CD4-positive, alpha-beta memory T cell (primary cell): ENCODE measurements around the gene EPB41. TPM values are rescaled to one million over a fixed set of nuclear protein-coding genes. Genes with fewer than 3 reads are reported as not detected.

Source experiments
- CTCF ChIA-PET: fragments of 350-600 bp; sonication (Branson Sonifier 250); formaldehyde crosslinking; loops from one replicate; lab custom pipeline; 2021; ENCODE audit warnings: inconsistent platforms; ENCODE audit not compliant: partially characterized antibody; lab: Charles Lee
- POLR2A ChIA-PET: fragments of 350-600 bp; sonication (Branson Sonifier 250); formaldehyde crosslinking; loops from one replicate; lab custom pipeline; 2021; ENCODE audit not compliant: partially characterized antibody; lab: Charles Lee
- DNase-seq, 5 donors: peaks; one replicate each; pipeline versions ENCODE4 v3.0.0 to v3.0.0-alpha.2; 2020 to 2022; ENCODE audit warnings: mixed read lengths in 1 of 5
- H3K27ac ChIP-seq: one replicate; pipeline ENCODE4 v1.7.0; 2013; ENCODE audit warnings: low read depth, low read length
- H3K27me3 ChIP-seq: 2 replicates; pipeline ENCODE4 v1.7.0; 2013; ENCODE audit warnings: mild to moderate bottlenecking, low read length, moderate library complexity; ENCODE audit not compliant: insufficient read depth
- H3K36me3 ChIP-seq: 2 replicates; pipeline ENCODE4 v1.7.0; 2013; ENCODE audit warnings: mild to moderate bottlenecking, low read length, moderate library complexity; ENCODE audit not compliant: insufficient read depth
- H3K4me1 ChIP-seq: 2 replicates; pipeline ENCODE4 v1.7.0; 2013; ENCODE audit warnings: mild to moderate bottlenecking, low read length, moderate library complexity; ENCODE audit not compliant: insufficient read depth
- H3K4me3 ChIP-seq, 2 donors: one replicate each; pipeline ENCODE4 v1.7.0; 2013; ENCODE audit warnings: low read length in 2 of 2, mild to moderate bottlenecking in 1 of 2
- H3K9me3 ChIP-seq, 2 donors: one replicate each; pipeline ENCODE4 v1.7.0; 2013; ENCODE audit warnings: low read length in 2 of 2, control low read depth in 1 of 2; ENCODE audit not compliant: control insufficient read depth in 1 of 2
- H3K27ac Mint-ChIP-seq, 7 donors: one replicate each; pipeline ENCODE4 v1.8.0; 2020 to 2021; ENCODE audit warnings: mixed read lengths in 7 of 7, mild to moderate bottlenecking in 6 of 7, inconsistent platforms in 3 of 7, moderate library complexity in 3 of 7
- H3K27me3 Mint-ChIP-seq, 2 donors: one replicate each; pipeline ENCODE4 v1.8.0; 2020 to 2021; ENCODE audit warnings: mixed read lengths in 2 of 2
- H3K36me3 Mint-ChIP-seq, 2 donors: one replicate each; pipeline ENCODE4 v1.8.0; 2020 to 2021; ENCODE audit warnings: mixed read lengths in 2 of 2, inconsistent platforms in 1 of 2, mild to moderate bottlenecking in 1 of 2
- H3K4me1 Mint-ChIP-seq, 4 donors: one replicate each; pipeline ENCODE4 v1.8.0; 2020 to 2021; ENCODE audit warnings: mixed read lengths in 4 of 4, mild to moderate bottlenecking in 1 of 4
- H3K4me3 Mint-ChIP-seq, 8 donors: one replicate each; pipeline ENCODE4 v1.8.0; 2020 to 2021; ENCODE audit warnings: mixed read lengths in 8 of 8, mild to moderate bottlenecking in 7 of 8, moderate library complexity in 6 of 8, inconsistent platforms in 3 of 8
- H3K9me3 Mint-ChIP-seq, 8 donors: one replicate each; pipeline ENCODE4 v1.8.0; 2020 to 2021; ENCODE audit warnings: mixed read lengths in 8 of 8, mild to moderate bottlenecking in 5 of 8, inconsistent platforms in 3 of 8, moderate library complexity in 1 of 8
- intact Hi-C: fragments of 100-400 bp; cut with micrococcal nuclease; formaldehyde crosslinking; loops from one replicate; pipeline ENCODE4 v1.15.1; 2023
- polyA plus RNA-seq, 2 donors: library from polyadenylated mRNA; unstranded; fragments of 300-500 nt; fragmentation: Illumina TruSeq; gene quantifications; one replicate each; pipeline ENCODE4 v1.2.3, GENCODE V29; 2021
- total RNA-seq, 2 experiments: library from RNA; stranded (reverse); gene quantifications; one replicate each; pipeline ENCODE4 v1.2.3, GENCODE V29; 2021

Gene EPB41
- total and polyA plus RNA-seq, 4 experiments from 2014 or later: 56.1 to 321 (median 213) TPM

- Mint-ChIP-seq H3K27me3 (no peaks in the 10 kb centered on the region), H3K9me3 (peaks cover 0 to 3% (median 0%) of the 10 kb centered on the region in 8 donors), H3K27ac (peak overlapping the region; percentile 55 to 96 (median 79)), H3K36me3 (peaks cover 9 to 17% of the 10 kb centered on the region in 2 donors), H3K4me1 (peaks cover 45 to 75% (median 61%) of the 10 kb centered on the region in 4 donors), H3K4me3 (peak overlapping the region; percentile 79 to 99 (median 99))
- Histone ChIP-seq H3K27ac (no peak overlapping the region), H3K4me1 (peaks cover 72% of the 10 kb centered on the region), H3K4me3 (no peak overlapping the region), H3K27me3 (no peaks in the 10 kb centered on the region), H3K9me3 (no peaks in the 10 kb centered on the region), H3K36me3 (no peaks in the 10 kb centered on the region)
- POLR2A ChIA-PET: interaction anchor here (0.7 to 2.0 kb wide), 3 partner anchors 9 to 638 kb away, joined by 3 to 24 read pairs (median 3); no protein-coding TSS in a partner anchor
- peak in 1 of 5 donors; percentile 45 for DNase-seq
- CTCF ChIA-PET: interaction anchor here (0.9 to 1.8 kb wide), 5 partner anchors 9 to 82 kb away, joined by 3 to 6 read pairs (median 5); no protein-coding TSS in a partner anchor
- intact Hi-C loops: loop anchor here (5.0 kb wide), 1 partner anchor 35 kb away; no protein-coding TSS in a partner anchor
These were observed 3.4 kb downstream of the EPB41 start for GRCh38 chr1:28917757-28918118.

DNA sequence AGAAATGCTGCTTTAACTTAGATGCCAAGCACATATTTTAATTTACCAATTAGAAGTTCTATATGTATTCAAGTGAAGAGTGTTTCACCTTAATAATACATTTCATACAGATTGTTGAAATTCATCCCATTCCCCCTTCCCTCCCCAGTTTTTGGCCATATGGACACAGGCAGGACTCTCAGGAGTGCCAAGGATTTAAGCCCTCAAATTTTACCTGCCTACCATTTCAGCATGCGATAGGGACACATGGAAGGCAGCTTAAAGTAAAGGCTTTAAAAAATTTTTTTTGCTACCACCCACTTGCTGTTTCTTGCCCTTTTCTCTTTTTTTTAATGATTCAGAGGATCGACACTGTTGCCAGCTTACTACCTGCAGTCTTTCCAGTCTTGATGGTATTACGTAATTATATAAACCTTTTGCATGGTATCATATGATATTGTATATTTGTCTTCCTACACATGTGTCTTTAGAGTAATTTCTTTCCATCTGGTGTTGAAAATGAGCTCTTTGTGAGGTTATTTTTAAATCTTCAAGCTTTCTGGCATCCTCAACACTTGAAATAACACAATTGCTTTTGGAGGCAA is 7.0 kb downstream of the EPB41 start:
- CTCF ChIA-PET: interaction anchor here (1.0 to 2.2 kb wide), 4 partner anchors 9 to 109 kb away, joined by 3 to 6 read pairs (median 4); no protein-coding TSS in a partner anchor
- no peak overlapping the region for H3K4me3 ChIP-seq
- Mint-ChIP-seq H3K9me3 (no peaks in the 10 kb centered on the region), H3K27ac (peak overlapping the region in 5 of 7 donors; percentile 5 to 86 (median 68)), H3K4me1 (peaks cover 49 to 84% (median 63%) of the 10 kb centered on the region in 4 donors), H3K4me3 (peak overlapping the region in 7 of 8 donors; percentile 6 to 69 (median 43)), H3K27me3 (no peaks in the 10 kb centered on the region), H3K36me3 (peaks cover 7 to 10% of the 10 kb centered on the region in 2 donors)
- H3K9me3 ChIP-seq: no peaks in the 10 kb centered on the region
- intact Hi-C loops: no loop called here
- peaks cover 93% of the 10 kb centered on the region for H3K4me1 ChIP-seq
- no peak for DNase-seq
- H3K27me3 ChIP-seq: no peaks in the 10 kb centered on the region
- POLR2A ChIA-PET: interaction anchor here (0.6 to 1.5 kb wide), 4 partner anchors 8 to 73 kb away, joined by 3 to 4 read pairs (median 4); no protein-coding TSS in a partner anchor
- no peak overlapping the region for H3K27ac ChIP-seq
- H3K36me3 ChIP-seq: peaks cover 4% of the 10 kb centered on the region

GRCh38 chr1:28925350-28925891 is 11.1 kb downstream of the EPB41 start:
- H3K27me3 Mint-ChIP-seq: no peaks in the 10 kb centered on the region
- H3K4me3 Mint-ChIP-seq: peak overlapping the region; percentile 11 to 80 (median 60)
- H3K36me3 Mint-ChIP-seq: peaks cover 2 to 3% of the 10 kb centered on the region in 2 donors
- CTCF ChIA-PET: no interaction called here
- Histone ChIP-seq H3K4me1 (peaks cover 91% of the 10 kb centered on the region), H3K27ac (peak overlapping the region; percentile 67), H3K27me3 (no peaks in the 10 kb centered on the region), H3K9me3 (no peaks in the 10 kb centered on the region), H3K4me3 (no peak overlapping the region), H3K36me3 (peaks cover 4% of the 10 kb centered on the region)
- H3K9me3 Mint-ChIP-seq: no peaks in the 10 kb centered on the region
- H3K27ac Mint-ChIP-seq: peak overlapping the region; percentile 72 to 97 (median 85)
- peaks cover 43 to 72% (median 56%) of the 10 kb centered on the region in 4 donors for H3K4me1 Mint-ChIP-seq
- intact Hi-C loops: loop anchor here (5.0 kb wide), 1 partner anchor 47 kb away; no protein-coding TSS in a partner anchor
- POLR2A ChIA-PET: interaction anchor here (0.6 to 6.6 kb wide), 5 partner anchors 10 to 306 kb away, joined by 3 to 101 read pairs (median 4); partner anchors contain the start of genes EPB41 and TAF12
- no peak for DNase-seq

DNA sequence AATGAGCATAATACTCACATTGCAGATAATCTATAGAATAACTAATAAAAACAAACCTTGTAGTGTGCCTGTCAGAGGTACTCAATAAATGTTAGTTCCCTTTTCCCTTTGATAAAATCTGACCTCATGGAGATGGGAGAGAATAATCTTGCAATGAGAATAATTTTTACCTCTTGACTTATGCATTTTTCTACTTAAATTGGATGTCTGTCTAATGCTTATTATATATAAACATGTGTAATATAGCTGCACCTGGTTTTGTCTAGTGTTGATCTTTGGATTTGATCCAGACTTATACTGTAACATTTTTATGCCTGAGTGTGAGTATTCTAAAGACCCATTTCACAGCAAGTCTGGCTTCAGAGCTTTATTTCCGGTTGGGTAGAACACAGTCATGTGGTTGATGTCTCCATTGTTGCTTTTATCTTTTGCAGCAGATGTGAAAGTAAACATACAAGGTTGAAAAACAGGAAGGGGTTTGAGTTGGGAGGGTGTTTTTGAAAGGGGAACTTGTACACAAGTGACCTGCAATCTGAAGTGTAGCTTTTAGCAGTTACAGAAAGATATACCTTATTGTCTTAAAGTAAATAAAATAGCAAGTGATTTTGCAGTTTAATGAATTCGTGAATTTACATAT is 12.4 kb downstream of the EPB41 start:
- peak overlapping the region; percentile 56 to 84 (median 76) for H3K4me3 Mint-ChIP-seq
- DNase-seq: peak; percentile 77 to 85 (median 82)
- H3K36me3 Mint-ChIP-seq: peaks cover 2 to 3% of the 10 kb centered on the region in 2 donors
- Histone ChIP-seq H3K27me3 (no peaks in the 10 kb centered on the region), H3K36me3 (peaks cover 4% of the 10 kb centered on the region), H3K27ac (peak overlapping the region; percentile 67), H3K9me3 (no peaks in the 10 kb centered on the region), H3K4me3 (peak overlapping the region; percentile 0 to 21), H3K4me1 (peaks cover 93% of the 10 kb centered on the region)
- CTCF ChIA-PET: interaction anchor here (1.3 to 2.6 kb wide), 5 partner anchors 9 to 50 kb away, joined by 4 to 14 read pairs (median 5); partner anchors contain the start of gene EPB41
- H3K9me3 Mint-ChIP-seq: no peaks in the 10 kb centered on the region
- peak overlapping the region; percentile 72 to 97 (median 85) for H3K27ac Mint-ChIP-seq
- POLR2A ChIA-PET: interaction anchor here (0.7 to 6.6 kb wide), 20 partner anchors 9 to 667 kb away, joined by 3 to 101 read pairs (median 4); partner anchors contain the start of genes EPB41, GMEB1, MED18 and RNU11
- peaks cover 38 to 71% (median 54%) of the 10 kb centered on the region in 4 donors for H3K4me1 Mint-ChIP-seq
- intact Hi-C loops: loop anchor here (1.0 to 5.0 kb wide), 3 partner anchors 12 to 46 kb away; partner anchors contain the start of gene EPB41
- H3K27me3 Mint-ChIP-seq: no peaks in the 10 kb centered on the region

- Mint-ChIP-seq H3K27ac (peak overlapping the region; percentile 72 to 97 (median 85)), H3K27me3 (no peaks in the 10 kb centered on the region), H3K4me1 (peaks cover 40 to 72% (median 55%) of the 10 kb centered on the region in 4 donors), H3K36me3 (peaks cover 2 to 3% of the 10 kb centered on the region in 2 donors), H3K9me3 (no peaks in the 10 kb centered on the region), H3K4me3 (peak overlapping the region; percentile 56 to 84 (median 76))
- ChIA-PET CTCF (interaction anchor here (1.3 to 2.6 kb wide), 5 partner anchors 9 to 50 kb away, joined by 4 to 14 read pairs (median 5); partner anchors contain the start of gene EPB41), POLR2A (interaction anchor here (0.8 to 6.6 kb wide), 20 partner anchors 8 to 667 kb away, joined by 3 to 101 read pairs (median 4); partner anchors contain the start of genes EPB41, GMEB1, MED18 and RNU11)
- Histone ChIP-seq H3K4me3 (peak overlapping the region in 1 of 2 donors; percentile 21), H3K36me3 (peaks cover 4% of the 10 kb centered on the region), H3K4me1 (peaks cover 96% of the 10 kb centered on the region), H3K9me3 (no peaks in the 10 kb centered on the region), H3K27ac (peak overlapping the region; percentile 67), H3K27me3 (no peaks in the 10 kb centered on the region)
- intact Hi-C loops: loop anchor here (1.0 to 5.0 kb wide), 3 partner anchors 13 to 45 kb away; partner anchors contain the start of gene EPB41
- no peak for DNase-seq
These were observed 12.9 kb downstream of the EPB41 start for GRCh38 chr1:28927266-28927647.

GRCh38 chr1:28927648-28928313 is 13.4 kb downstream of the EPB41 start:
- Mint-ChIP-seq H3K9me3 (no peaks in the 10 kb centered on the region), H3K4me1 (peaks cover 44 to 72% (median 59%) of the 10 kb centered on the region in 4 donors), H3K36me3 (peaks cover 2 to 3% of the 10 kb centered on the region in 2 donors), H3K4me3 (peak overlapping the region; percentile 56 to 84 (median 76)), H3K27me3 (no peaks in the 10 kb centered on the region), H3K27ac (peak overlapping the region; percentile 72 to 97 (median 85))
- Histone ChIP-seq H3K4me3 (no peak overlapping the region), H3K27ac (peak overlapping the region; percentile 67), H3K27me3 (no peaks in the 10 kb centered on the region), H3K36me3 (peaks cover 4% of the 10 kb centered on the region), H3K9me3 (no peaks in the 10 kb centered on the region), H3K4me1 (peaks cover 96% of the 10 kb centered on the region)
- ChIA-PET POLR2A (interaction anchor here (1.0 to 6.6 kb wide), 19 partner anchors 8 to 346 kb away, joined by 3 to 101 read pairs (median 5); partner anchors contain the start of genes EPB41, GMEB1, RNU11 and SRSF4), CTCF (interaction anchor here (1.3 to 2.6 kb wide), 5 partner anchors 10 to 51 kb away, joined by 4 to 14 read pairs (median 5); partner anchors contain the start of gene EPB41)
- no peak for DNase-seq
- intact Hi-C loops: loop anchor here (1.0 to 5.0 kb wide), 3 partner anchors 13 to 45 kb away; partner anchors contain the start of gene EPB41
